ENCODE measurements around the gene AMZ2.
"Not testable (repeated sequence)": the region's sequence is repeated elsewhere in the genome, so short reads cannot be mapped to it uniquely, and the experiment has no call there.

The AMZ2 gene

DNA sequence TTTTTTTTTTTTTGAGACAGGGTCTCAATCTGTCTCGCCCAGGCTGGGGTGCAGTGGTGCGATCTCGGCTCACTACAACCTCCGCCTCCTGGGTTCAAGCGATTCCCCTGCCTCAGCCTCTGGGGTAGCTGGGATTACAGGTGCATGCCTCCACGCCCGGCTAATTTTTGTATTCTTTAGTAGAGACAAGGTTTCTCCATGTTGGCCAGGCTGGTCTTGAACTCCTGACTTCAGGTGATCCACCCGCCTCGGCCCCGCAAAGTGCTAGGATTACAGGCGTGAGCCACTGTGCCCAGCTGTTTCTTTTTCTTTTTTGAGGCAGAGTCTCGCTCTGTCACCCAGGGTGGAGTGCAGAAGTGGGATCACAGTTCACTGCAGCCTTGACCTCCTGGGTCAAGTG is 27.1 kb upstream of the AMZ2 start:
- DNase-seq (ENCODE audit: low read depth, low spot score) = not testable (repeated sequence)

DNA sequence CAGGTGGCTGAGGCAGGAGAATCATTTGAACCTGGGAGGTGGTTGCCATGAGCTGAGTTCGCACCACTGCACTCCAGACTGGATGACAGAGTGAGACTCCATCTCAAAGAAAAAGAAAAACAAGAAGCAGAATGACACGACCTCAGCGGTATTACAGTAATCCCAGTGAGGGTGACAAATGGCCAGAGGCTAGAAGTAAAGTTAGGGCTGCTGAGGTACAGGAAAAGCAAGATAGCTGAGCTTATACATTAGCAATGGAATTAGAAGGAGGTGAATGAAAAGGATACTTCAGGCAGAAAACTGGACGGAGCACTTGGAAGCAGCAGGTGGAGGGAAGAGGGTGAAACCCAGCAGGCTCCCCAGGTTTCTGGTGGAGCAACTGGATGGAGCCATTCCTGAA is 26.1 kb upstream of the AMZ2 start:
- DNase-seq (ENCODE audit: low read depth, low spot score) = no peak

DNA sequence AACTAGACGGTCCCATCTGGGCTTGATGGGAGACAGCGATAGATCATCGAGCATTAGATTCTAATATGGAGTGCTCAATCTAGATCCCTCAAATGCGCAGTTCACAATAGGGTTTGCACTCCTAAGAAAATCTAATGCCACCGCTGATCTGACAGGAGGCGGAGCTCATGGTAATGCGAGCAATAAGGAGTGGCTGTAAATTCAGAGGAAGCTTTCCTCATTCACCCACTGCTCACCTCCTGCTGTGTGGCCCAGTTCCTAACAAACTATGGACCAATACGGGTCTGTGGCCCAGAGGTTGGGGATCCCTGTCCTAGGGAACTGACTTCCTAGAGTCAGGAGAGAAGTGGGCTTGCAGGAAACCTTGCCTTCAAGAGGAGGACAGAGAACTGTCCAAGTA is 25.2 kb upstream of the AMZ2 start:
- DNase-seq (ENCODE audit: low read depth, low spot score) = no peak

DNA sequence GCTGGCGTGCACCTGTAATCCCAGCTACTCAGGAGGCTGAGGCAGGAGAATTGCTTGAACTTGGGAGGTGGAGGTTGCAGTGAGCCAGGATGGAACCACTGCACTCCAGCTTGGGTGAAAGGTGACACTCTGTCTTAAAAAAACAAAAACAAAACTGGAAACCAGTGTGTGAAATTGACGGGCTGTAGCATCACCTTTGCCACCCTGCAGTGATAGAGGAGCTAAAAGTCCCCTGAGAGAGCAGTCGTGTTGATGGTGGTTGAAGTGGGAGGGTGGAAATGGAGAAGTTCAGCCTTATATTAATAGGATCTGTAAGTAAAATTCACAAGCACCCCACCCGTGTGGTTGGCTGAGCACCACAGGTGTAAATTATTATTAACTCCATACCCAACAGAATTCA is 22.8 kb upstream of the AMZ2 start:
- DNase-seq (ENCODE audit: low read depth, low spot score) = not testable (repeated sequence)

DNA sequence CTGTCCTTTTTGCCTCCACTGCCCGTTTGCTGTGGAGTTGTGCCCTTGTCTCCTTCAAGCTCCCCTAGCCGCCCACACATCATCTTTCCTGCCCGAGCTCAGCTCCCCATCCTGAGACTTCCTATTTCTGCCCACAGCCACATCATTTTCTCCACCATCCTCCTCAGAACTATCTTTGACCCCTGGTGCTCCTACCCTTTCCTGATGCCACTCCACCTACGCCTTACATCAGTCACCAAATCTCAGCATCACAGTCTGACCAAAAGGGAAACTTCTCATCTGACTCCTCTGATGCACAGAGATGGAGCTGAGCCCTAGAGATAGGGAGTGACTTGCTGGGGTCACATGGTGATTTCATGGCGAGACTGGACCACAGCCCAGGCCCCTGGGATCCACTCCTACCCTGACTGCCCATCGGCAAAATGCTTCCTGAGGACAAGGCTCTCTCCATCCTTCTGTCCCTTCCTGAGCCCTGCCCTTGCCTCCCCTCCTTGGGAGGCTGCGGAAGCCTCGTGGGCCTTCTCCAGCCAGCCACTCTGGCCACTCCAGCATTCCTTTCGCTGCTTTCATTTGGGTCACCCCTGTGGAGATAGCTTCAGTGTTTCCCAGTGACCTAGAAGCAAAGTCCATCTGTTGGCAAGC is 19.7 kb upstream of the AMZ2 start:
- DNase-seq (ENCODE audit: low read depth, low spot score) = not testable (repeated sequence)

DNA sequence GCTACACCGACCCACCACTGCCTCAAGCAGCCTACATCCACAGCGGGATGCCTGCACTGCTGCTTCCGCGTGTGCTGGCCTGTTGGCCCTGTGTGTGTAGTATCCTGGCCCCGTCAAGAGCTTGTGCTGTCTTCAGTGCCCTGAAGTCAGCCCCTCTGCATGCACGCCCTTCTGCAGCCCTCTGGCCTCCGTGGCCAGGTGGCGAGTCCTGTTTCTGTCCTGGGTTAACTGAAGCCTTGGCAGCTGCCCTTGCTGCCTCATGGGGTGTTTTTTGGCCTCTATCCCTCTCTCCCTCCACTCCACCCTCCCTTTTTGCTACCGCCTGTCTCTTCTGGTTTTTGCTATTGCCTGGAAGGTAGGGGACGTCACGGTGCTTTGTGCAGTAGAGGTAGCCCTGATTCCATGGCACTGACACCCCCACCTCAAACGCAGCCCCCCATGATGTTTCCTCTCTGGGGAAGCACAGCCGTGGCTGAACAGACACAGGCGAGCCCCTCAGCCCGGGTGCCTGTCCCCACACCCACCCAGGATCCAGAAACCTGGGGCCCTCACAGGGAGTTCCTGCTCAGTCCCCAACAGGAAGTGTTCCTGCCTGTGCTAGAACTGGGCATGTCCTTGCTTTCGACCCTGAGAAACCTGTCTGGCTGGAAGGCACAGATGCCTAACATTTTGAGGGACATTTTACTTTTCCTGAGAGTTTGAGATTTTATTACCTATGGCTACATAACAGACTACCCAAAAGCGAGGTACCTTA is 18.8 kb upstream of the AMZ2 start:
- DNase-seq (ENCODE audit: low read depth, low spot score) = no peak

DNA sequence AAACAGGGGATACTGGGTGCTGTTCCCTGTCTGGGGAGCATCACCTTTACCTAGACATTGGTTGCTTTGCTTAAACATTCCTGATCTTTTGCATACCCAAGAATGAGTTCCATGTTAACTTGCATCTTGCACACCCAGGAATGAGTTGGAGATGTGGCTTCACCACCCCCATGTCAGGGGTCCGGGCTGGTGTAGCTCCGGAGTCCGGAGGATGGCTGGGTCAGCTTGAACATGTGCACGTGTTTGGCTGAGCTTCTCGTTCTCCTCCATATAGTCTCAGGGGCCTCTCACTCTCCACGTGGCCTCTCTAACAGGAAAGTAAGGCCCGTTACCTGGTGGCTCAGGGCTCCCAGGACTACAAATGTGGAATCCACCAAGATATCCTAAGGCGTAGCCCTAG is 18.2 kb upstream of the AMZ2 start:
- DNase-seq (ENCODE audit: low read depth, low spot score) = no peak

DNA sequence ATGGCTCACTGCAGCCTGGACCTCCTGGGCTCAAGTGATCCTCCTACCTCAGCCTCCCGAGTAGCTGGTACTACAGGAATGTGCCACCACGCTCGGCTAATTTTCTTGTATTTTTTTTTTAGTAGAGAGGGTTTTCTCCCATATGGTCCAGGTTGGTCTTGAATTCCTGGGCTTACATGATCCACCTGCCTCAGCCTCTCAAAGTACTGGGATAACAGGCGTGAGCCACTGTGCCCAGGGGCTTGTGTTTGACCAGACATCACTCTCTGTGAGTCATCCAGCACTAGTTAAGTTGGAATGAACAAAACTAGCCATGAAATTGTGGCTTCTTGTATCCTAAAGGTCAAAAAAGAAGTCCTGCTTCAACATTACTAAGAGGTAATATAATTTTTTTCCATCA is 16.7 kb upstream of the AMZ2 start:
- not testable (repeated sequence) for DNase-seq (ENCODE audit: low read depth, low spot score)

DNA sequence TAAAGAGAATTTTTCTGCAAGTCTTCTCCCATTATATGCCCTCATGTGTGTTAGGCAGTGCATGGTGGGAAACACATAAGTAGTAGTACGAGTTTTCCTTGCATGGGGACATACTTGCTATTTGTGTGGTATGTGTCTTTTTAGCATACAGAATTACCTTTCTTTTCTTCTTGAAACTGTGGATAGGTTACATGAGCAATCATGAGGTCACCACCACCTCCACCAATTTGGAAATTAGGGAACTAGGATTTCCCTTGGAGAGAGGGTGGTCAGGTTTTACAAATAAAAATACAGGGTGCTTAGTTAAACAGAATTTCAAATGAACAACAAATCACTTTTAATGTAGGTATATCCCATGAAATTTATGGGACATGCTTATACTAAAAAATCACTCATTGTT is 16.3 kb upstream of the AMZ2 start:
- DNase-seq (ENCODE audit: low read depth, low spot score) = no peak

DNA sequence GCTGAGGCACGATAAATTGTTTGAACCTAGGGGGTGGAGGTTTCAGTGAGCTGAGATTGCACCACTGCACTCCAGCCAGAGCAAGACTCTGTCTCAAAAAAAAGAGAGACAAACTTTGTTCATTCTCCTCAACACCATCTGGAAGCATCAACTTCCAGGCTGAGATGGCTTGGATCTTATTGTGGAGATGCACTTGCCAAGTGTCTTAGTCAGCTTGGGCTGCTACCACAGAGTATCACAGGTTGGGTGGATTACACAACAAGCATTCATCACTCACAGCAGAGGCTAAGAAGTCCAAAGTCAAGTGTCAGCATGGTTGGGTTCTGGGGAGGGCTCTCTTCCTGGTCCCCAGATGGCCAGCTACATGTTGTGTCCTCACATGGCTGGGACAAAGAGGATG is 15.1 kb upstream of the AMZ2 start:
- DNase-seq (ENCODE audit: low read depth, low spot score) = not testable (repeated sequence)

DNA sequence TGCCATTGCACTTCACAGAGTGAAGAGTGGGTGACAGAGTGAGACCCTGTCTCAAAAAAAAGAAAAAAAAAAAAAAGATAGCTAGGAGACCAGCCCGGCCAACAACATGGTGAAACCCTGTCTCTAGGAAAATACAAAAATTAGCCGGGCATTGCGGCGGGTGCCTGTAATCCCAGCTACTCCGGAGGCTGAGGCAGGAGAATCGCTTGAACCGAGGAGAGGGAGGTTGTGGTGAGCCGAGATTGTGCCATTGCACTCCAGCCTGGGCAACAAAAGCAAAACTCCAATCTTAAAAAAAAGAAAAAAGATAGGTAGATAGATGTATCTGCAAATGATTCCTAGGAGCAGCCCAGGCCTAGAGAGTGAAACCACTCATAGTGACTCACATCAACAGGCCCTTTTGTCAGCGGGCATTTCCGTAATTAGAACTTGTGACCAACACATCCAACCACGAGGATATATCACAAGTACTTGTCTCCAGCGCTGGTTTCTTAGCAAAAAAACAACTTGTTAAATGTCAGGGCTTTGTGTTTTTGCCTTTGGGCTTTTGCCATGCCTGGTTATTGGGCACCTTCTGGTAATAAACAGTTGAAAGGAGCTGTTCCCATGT is 13.0 kb upstream of the AMZ2 start:
- peak; percentile 90 for DNase-seq (ENCODE audit: low read depth, low spot score)

DNA sequence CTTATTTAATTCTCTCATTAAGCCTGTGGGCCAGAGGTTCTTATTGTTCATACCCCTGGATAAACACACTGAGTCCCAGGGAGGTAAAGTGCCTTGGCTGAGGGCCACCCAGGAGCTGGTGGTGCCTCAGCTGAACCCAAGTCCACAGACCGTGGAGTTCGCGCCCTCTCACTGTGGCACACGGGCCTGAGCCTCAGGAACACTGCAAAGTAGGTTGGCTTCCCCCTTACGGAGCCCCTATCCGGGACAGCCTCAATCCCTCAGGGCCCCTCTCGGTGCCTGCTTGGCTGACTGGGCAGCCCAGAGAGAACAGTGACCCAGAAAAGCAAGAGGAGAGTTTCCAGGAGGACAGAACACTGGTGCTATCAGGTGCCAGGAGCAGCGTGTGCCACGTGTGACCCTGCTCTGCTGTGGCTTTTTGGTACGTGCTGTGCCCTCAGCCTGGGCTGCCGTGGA is 12.5 kb upstream of the AMZ2 start:
- DNase-seq (ENCODE audit: low read depth, low spot score) = peak; percentile 48

DNA sequence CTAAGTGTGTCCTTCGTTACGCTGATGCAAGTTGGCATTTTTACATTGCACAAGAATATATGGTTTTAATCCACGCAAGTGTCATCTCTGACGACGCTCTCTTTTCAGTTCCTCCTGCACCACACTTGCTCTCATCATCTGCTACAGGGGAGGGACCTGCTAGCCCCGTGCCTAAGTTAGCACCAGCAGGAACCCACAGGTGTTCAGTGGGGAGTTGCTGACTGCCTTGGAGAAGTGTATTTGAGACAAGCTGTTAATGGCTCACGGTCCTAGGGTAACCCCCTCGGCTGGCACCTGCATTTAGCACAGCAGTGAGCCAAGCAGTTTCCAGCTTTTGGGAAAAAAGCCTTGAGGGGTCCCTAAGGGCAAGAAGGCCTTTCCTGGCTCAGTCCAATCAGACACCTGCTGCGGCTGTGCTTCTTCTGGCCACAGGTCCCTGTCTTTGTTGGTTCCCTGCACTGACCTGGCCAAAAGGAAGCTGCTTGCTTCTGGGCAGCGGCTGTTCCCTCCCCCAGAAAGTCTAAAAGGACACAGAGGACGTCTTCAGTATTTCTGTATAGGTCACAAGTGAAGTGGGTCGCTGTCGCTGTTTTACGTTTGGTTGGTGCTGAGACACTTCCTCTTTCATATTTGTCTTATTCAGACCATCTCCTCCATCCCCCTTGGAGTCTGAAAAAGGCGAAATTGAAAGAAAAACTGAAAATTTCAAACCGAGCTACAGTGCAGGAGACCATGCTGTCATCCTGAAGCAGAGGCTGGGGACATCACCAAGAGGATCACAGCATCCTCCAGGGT is 10.3 kb upstream of the AMZ2 start:
- not testable (repeated sequence) for DNase-seq (ENCODE audit: low read depth, low spot score)

DNA sequence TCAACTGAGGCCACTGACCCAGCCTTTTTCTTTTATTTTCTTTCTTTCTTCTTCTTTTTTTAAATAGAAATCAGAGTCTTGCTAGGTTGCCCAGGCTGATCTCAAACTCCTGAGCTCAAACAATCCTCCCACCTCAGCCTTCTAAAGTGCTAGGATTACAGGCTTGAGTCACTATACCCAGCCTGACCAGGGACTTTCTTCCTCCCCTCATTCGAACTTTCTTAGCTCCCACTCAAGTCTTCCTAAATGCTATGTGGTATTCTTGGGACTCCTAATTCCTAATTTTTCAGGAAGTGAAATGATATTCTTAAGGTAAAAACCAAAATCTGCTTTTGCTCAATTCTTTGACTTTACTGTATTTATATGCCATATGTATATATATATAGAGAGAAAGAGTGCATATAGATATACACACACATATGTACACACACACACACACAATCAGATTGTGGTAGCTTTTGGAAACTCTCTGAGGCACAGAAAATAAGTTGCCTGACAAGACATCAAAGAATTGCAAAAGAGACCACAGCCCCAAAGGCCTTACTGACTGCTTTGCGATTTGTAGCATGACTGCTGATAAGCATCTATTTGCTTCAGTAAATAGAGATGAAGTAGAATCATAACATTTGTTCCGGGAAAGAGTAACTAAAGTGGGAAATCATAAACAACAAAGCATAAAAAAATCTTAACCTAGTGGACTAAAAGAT is 9.5 kb upstream of the AMZ2 start:
- DNase-seq (ENCODE audit: low read depth, low spot score) = no peak

DNA sequence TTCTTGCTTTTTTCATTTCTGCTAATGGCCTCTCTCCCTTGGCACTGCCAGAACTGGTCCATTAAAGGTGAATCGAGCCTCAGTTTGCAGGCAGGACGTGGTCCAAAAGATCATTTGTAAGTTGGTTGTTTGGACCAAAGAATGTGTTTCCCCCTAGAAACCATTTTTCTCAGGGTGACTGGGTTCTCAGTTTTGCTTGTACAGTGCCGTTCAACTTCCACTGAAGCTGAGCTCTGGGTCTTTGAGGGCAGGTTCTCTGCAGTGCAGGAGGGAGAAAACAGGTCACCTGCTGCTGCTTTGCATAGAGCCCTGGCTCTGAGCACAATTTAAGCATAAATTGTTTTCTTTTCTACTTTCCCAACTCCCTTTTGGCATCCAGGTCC is 9.0 kb upstream of the AMZ2 start:
- no peak for DNase-seq (ENCODE audit: low read depth, low spot score)

DNA sequence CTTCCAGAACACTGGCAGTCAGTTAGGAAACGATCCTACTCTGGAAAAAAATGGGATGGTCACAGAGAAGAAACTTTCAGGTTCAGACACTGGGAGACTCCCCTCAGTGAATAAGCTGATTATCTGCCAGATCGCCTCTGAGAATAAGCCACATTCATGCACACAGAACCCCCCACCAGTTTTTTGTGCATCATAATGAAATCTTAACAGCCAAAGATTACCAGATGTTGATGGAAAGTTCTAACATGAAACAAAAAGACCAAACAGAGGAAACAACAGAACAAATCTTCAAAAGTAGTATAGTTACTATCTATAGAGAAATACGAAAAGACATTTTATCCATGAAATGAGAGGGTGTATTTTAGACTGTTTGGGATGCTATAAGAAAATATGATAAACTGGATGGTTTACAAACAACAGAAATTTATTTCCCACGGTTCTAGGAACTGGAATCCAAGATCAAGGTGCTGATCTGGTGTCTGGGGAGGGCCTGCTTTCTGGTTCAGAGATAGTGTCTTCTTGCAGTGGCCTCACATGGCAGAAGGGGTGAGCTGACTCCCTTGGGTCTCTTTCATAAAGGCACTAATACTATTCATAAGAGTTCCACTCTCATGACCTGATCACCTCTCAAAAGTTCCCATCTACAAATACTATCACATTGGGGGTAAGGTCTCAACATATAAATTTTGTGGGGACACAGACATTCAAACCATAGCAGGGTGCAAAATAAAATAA is 8.0 kb upstream of the AMZ2 start:
- DNase-seq (ENCODE audit: low read depth, low spot score) = no peak

DNA sequence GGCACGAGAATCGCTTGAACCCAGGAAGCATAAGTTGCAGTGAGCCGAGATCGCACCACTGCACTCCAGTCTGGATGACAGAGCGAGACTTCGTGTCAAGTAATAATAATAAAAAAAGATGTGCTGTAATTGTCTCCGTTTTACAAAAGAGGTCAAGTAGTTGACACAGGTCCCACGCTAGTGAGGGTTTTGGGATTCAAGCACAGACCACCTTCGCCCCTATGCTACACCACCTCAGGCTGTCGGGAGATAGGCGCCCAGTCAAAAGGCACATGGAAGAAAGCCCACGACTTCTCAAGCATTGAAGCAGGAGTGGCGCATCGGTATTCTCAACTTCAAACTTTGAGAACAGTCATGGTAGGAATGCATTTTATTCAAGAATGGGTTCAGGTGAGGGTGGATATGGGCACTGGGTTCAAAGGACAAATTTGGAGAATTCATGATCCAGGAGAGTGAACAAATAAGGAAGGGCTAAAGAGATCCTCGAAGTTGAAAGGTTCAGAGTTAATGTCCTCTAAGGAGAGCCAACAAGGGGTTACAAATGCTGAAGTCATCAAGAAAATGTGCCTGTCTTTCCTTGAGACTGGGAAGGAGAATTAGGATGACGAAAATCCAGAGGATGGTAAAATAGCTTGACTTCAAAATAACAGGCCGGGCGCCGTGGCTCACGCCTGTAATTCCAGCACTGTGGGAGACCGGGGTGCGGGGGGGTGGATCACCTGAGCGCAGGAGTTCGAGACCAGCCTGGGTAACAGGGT is 1.4 kb upstream of the AMZ2 start:
- no peak for DNase-seq (ENCODE audit: low read depth, low spot score)

DNA sequence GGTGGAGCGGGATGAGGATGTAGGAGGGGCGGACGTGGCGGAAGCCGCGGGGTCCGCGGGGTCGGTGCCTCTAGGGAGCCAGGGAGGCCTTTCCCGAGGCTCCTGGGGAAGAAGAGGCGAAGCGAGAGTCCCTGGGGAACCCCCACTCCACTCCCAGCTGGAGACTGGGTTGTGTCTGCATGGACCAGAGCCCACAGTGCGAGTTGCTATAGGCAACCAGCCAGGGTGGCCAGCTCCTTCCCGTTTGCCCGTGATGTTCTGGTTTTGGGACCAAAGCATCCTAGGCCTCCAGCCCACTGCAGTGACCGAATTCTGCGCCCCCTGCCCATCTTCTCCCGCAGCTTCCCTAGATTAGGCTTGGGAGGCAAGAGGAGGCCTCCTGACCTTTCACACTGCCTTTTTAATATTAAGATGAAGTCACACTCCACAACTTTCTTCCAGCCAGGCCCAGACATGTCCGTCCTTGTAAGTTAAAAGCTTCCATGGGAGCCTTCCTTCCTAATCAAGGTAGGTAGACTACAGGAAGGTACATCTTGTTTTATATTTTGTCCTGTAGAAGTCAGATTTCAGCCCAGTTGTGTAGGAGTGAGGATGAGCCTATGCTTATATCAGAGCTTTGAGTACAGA is 469 bp downstream of the AMZ2 start:
- DNase-seq (ENCODE audit: low read depth, low spot score) = peak; percentile 75

DNA sequence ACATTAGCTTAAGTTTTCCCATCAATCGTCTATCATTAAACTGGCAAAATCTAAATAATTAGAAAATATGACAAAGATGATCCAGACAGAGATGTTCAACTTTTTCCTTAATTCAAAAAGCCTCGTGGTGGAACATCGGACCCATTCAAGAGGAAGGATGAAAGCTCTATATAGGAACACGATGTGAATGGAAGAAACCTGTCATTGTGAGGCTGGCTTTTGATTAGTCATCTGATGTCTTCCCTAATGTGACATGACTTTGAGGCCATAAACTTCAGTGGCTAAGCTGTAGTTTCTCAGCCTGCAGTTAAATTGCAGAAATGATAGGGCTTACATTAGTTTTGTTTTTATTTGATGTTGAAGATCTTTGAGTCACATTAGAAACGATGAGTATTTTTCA is 1.0 kb downstream of the AMZ2 start:
- no peak for DNase-seq (ENCODE audit: low read depth, low spot score)

DNA sequence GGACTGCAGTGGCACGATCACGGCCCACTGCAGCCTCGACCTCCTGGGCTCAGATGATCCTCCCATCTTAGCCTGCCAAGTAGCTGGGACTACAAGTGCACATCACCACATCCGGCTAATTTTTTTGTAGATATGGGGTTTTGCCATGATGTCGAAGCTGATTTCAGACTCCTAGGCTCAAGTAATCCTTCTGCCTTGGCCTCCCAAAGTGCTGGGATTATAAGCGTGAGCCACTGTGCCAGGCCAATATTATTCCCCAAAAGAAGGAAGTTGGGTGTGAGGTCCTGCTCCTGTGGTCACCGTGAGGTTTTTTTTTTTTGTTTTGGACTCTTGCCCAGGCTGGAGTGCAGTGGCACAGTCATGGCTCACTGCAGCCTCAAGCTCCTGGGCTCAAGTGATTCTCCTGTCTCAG is 1.5 kb downstream of the AMZ2 start:
- DNase-seq (ENCODE audit: low read depth, low spot score) = no peak
